GM21390 (cell line): ENCODE data around the gene TPCN2.

Source experiments
- ATAC-seq: cut with Tn5 transposase; IDR thresholded peaks from one replicate; pipeline ENCODE4 v1.9.1; 2021; ENCODE audit not compliant: unreplicated experiment

The TPCN2 gene

GRCh38 chr11:69108559-69108958 is 59.8 kb downstream of the TPCN2 start:
- no peak for ATAC-seq

- ATAC-seq = no peak
Measured at GRCh38 chr11:69109101-69109500, 60.4 kb downstream of the TPCN2 start.

- no peak for ATAC-seq
Measured at GRCh38 chr11:69110451-69110850, 61.7 kb downstream of the TPCN2 start.

GRCh38 chr11:69111624-69112542 is 63.2 kb downstream of the TPCN2 start:
- no peak for ATAC-seq

GRCh38 chr11:69113226-69113625 is 64.5 kb downstream of the TPCN2 start:
- no peak for ATAC-seq

GRCh38 chr11:69113646-69114340 is 65.1 kb downstream of the TPCN2 start:
- no peak for ATAC-seq

GRCh38 chr11:69114362-69114761 is 65.6 kb downstream of the TPCN2 start:
- ATAC-seq = no peak

- ATAC-seq = no peak
Measured at GRCh38 chr11:69114811-69115523, 66.2 kb downstream of the TPCN2 start.

GRCh38 chr11:69115586-69116560 is 67.1 kb downstream of the TPCN2 start:
- ATAC-seq = no peak

- ATAC-seq = no peak
Measured at GRCh38 chr11:69116671-69117070, 67.9 kb downstream of the TPCN2 start.

- no peak for ATAC-seq
Measured at GRCh38 chr11:69119190-69119589, 70.5 kb downstream of the TPCN2 start.

GRCh38 chr11:69120096-69120875 is 71.6 kb downstream of the TPCN2 start:
- ATAC-seq = no peak

GRCh38 chr11:69121021-69121420 is 72.3 kb downstream of the TPCN2 start:
- no peak for ATAC-seq

- ATAC-seq = no peak
Measured at GRCh38 chr11:69121621-69122325, 73.0 kb downstream of the TPCN2 start.

GRCh38 chr11:69122326-69122629 is 73.5 kb downstream of the TPCN2 start:
- ATAC-seq = no peak

- ATAC-seq = no peak
Measured at GRCh38 chr11:69122630-69123431, 74.1 kb downstream of the TPCN2 start.

GRCh38 chr11:69123593-69124545 is 75.1 kb downstream of the TPCN2 start:
- no peak for ATAC-seq
